Measurements from ENCODE around the gene S1PR2. TPM values are rescaled to one million over a fixed set of nuclear protein-coding genes. Genes with fewer than 3 reads are reported as not detected.

Gene S1PR2
- total and polyA plus RNA-seq, 7 donors = 1.2 to 13.0 (median 7.1) TPM

GRCh38 chr19:10254244-10254643 is 23.1 kb upstream of the S1PR2 start:
- TF ChIP-seq POLR2A (IDR thresholded peaks at IDR 0.05) (no peak), EP300 (IDR thresholded peaks at IDR 0.05) (no peak), POLR2AphosphoS5 (IDR thresholded peaks at IDR 0.05) (no peak), CTCF (IDR thresholded peaks at IDR 0.05) (no peak)
- Histone ChIP-seq H3K27ac (no peak overlapping the region), H3K9me3 (no peaks in the 10 kb centered on the region), H3K4me3 (no peak overlapping the region), H3K27me3 (no peaks in the 10 kb centered on the region), H3K4me1 (peaks cover 0 to 27% (median 17%) of the 10 kb centered on the region in 4 donors), H3K36me3 (peaks cover 28 to 53% (median 35%) of the 10 kb centered on the region in 4 donors)
- intact Hi-C loops (cut with DNase I) = loop anchor here (5.0 kb wide), 2 partner anchors 128 to 147 kb away; partner anchors contain the start of genes PPAN and TYK2
- DNase-seq = no peak
- WGBS, 2 donors = 94 to 95% methylated on average over 3 of the region's 3 CpGs

GRCh38 chr19:10252707-10253106 is 21.6 kb upstream of the S1PR2 start:
- peaks cover 18 to 41% (median 24%) of the 10 kb centered on the region in 4 donors for H3K36me3 ChIP-seq
- peaks cover 0 to 27% (median 17%) of the 10 kb centered on the region in 4 donors for H3K4me1 ChIP-seq
- H3K27ac ChIP-seq = peak overlapping the region; percentile 82 to 92 (median 87)
- WGBS, 2 donors = 15 to 21% methylated on average over 8 of the region's 8 CpGs
- intact Hi-C loops (cut with DNase I) = loop anchor here (5.0 kb wide), 2 partner anchors 130 to 145 kb away; partner anchors contain the start of genes PPAN and TYK2
- peak overlapping the region; percentile 83 to 91 (median 85) for H3K4me3 ChIP-seq
- TF ChIP-seq CTCF (IDR thresholded peaks at IDR 0.05) = peak in 1 of 4 experiments; percentile 1
- no peak for TF ChIP-seq EP300 (IDR thresholded peaks at IDR 0.05)
- H3K9me3 ChIP-seq = no peaks in the 10 kb centered on the region
- H3K27me3 ChIP-seq = no peaks in the 10 kb centered on the region
- no peak for DNase-seq

GRCh38 chr19:10251792-10252694 is 20.9 kb upstream of the S1PR2 start, which contains the start of gene MRPL4:
TSS of gene MRPL4 (plus strand) at chr19:10252214. CDS start at chr19:10252254, 40 bp downstream.
- Histone ChIP-seq H3K4me1 (peaks cover 0 to 27% (median 17%) of the 10 kb centered on the region in 4 donors), H3K36me3 (peaks cover 13 to 34% (median 20%) of the 10 kb centered on the region in 4 donors), H3K27me3 (no peaks in the 10 kb centered on the region), H3K27ac (peak within 1 kb of the TSS; percentile 82 to 92 (median 87)), H3K9me3 (no peaks in the 10 kb centered on the region), H3K4me3 (peak within 1 kb of the TSS; percentile 83 to 91 (median 85))
- TF ChIP-seq POLR2A (IDR thresholded peaks at IDR 0.05) (peak in 1 of 2 donors; percentile 48), POLR2AphosphoS5 (IDR thresholded peaks at IDR 0.05) (peak; percentile 64 to 91 (median 82)), EP300 (IDR thresholded peaks at IDR 0.05) (no peak)
- 0% methylated on average over 77 of the region's 77 CpGs for WGBS, 2 donors
- intact Hi-C loops (cut with DNase I) = loop anchor here (1.0 to 5.0 kb wide), 5 partner anchors 21 to 321 kb away; partner anchors contain the start of genes DNMT1, PPAN, S1PR2 and TYK2
- peak; percentile 98 for DNase-seq

- TF ChIP-seq EP300 (IDR thresholded peaks at IDR 0.05) = no peak
- no peak for TF ChIP-seq POLR2A (IDR thresholded peaks at IDR 0.05)
- TF ChIP-seq POLR2AphosphoS5 (IDR thresholded peaks at IDR 0.05) = no peak
- no peak for TF ChIP-seq CTCF (IDR thresholded peaks at IDR 0.05)
- intact Hi-C loops (cut with DNase I) = no loop called here
- WGBS, 2 donors = 84 to 89% methylated on average over 6 of the region's 6 CpGs
These were observed 15.4 kb upstream of the S1PR2 start for GRCh38 chr19:10246511-10246910.

More at GRCh38 chr19:10246511-10246910, 15.4 kb upstream of the S1PR2 start:
- Histone ChIP-seq H3K4me3 (no peak overlapping the region), H3K36me3 (no peaks in the 10 kb centered on the region), H3K9me3 (no peaks in the 10 kb centered on the region), H3K27ac (no peak overlapping the region), H3K4me1 (peaks cover 0 to 15% (median 10%) of the 10 kb centered on the region in 4 donors), H3K27me3 (no peaks in the 10 kb centered on the region)
- DNase-seq = no peak
